ENCODE results near the gene MS4A6A. TPM values are rescaled to one million over a fixed set of nuclear protein-coding genes. Genes with fewer than 3 reads are reported as not detected.
"Not testable (repeated sequence)": the region's sequence is repeated elsewhere in the genome, so short reads cannot be mapped to it uniquely, and the experiment has no call there.

MS4A6A gene
- total RNA-seq, 6 experiments from 2014 or later = 42.4 to 98.5 (median 61.5) TPM

GRCh38 chr11:60158636-60159035 is 24.2 kb downstream of the MS4A6A start:
- Histone ChIP-seq H3K4me3 (no peak overlapping the region), H3K4me1 (no peaks in the 10 kb centered on the region), H3K27ac (no peak overlapping the region), H3K36me3 (no peaks in the 10 kb centered on the region), H3K27me3 (no peaks in the 10 kb centered on the region), H3K9me3 (no peaks in the 10 kb centered on the region)
- no peak for ATAC-seq
- no peak for DNase-seq
- TF ChIP-seq, protein P1, sequence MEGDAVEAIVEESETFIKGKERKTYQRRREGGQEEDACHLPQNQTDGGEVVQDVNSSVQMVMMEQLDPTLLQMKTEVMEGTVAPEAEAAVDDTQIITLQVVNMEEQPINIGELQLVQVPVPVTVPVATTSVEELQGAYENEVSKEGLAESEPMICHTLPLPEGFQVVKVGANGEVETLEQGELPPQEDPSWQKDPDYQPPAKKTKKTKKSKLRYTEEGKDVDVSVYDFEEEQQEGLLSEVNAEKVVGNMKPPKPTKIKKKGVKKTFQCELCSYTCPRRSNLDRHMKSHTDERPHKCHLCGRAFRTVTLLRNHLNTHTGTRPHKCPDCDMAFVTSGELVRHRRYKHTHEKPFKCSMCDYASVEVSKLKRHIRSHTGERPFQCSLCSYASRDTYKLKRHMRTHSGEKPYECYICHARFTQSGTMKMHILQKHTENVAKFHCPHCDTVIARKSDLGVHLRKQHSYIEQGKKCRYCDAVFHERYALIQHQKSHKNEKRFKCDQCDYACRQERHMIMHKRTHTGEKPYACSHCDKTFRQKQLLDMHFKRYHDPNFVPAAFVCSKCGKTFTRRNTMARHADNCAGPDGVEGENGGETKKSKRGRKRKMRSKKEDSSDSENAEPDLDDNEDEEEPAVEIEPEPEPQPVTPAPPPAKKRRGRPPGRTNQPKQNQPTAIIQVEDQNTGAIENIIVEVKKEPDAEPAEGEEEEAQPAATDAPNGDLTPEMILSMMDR (IDR thresholded peaks at IDR 0.05) = no peak
- TF ChIP-seq POLR2A (IDR thresholded peaks at IDR 0.05) = no peak
- intact Hi-C loops (cut with DNase I) = no loop called here
- WGBS (ENCODE audit: insufficient coverage, low coverage, low lambda C conversion rate, missing lambda C conversion rate) = 28% methylated on average over 3 of the region's 3 CpGs

- no peak for ATAC-seq
- 42% methylated on average over 3 of the region's 3 CpGs for WGBS (ENCODE audit: insufficient coverage, low coverage, low lambda C conversion rate, missing lambda C conversion rate)
- H3K36me3 ChIP-seq = no peaks in the 10 kb centered on the region
- H3K4me3 ChIP-seq = no peak overlapping the region
- no peak overlapping the region for H3K27ac ChIP-seq
- no peak for DNase-seq
- H3K4me1 ChIP-seq = no peaks in the 10 kb centered on the region
- intact Hi-C loops (cut with DNase I) = no loop called here
- no peaks in the 10 kb centered on the region for H3K27me3 ChIP-seq
- H3K9me3 ChIP-seq = no peaks in the 10 kb centered on the region
- TF ChIP-seq, protein P1 (IDR thresholded peaks at IDR 0.05) = no peak
- TF ChIP-seq POLR2A (IDR thresholded peaks at IDR 0.05) = no peak
These were observed 27.0 kb downstream of the MS4A6A start for GRCh38 chr11:60155931-60156330.

DNA sequence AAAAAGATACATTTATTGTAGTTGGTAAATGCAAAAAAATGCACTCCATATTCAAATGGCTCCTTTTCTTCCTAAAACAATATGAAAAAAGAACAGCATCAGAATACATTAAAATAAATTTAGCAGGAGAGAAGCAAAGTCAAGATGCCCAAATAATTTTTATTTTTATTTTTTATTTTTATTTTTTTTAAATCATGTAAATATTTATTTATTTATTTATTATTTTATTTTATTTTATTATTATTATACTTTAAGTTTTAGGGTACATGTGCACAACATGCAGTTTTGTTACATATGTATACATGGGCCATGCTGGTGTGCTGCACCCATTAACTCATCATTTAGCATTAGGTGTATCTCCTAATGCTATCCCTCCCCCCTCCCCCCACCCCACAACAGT is 30.2 kb downstream of the MS4A6A start:
- H3K4me3 ChIP-seq; intact Hi-C loops (cut with DNase I); DNase-seq: not testable (repeated sequence)

GRCh38 chr11:60150279-60150678 is 32.6 kb downstream of the MS4A6A start:
- no peaks in the 10 kb centered on the region for H3K4me1 ChIP-seq
- no peaks in the 10 kb centered on the region for H3K9me3 ChIP-seq
- WGBS (ENCODE audit: insufficient coverage, low coverage, low lambda C conversion rate, missing lambda C conversion rate) = 32% methylated on average over 1 of the region's 1 CpG
- intact Hi-C loops (cut with DNase I) = no loop called here
- TF ChIP-seq POLR2A (IDR thresholded peaks at IDR 0.05) = no peak
- TF ChIP-seq, protein P1 (IDR thresholded peaks at IDR 0.05) = no peak
- no peaks in the 10 kb centered on the region for H3K27me3 ChIP-seq
- DNase-seq = no peak
- ATAC-seq = no peak
- H3K36me3 ChIP-seq = no peaks in the 10 kb centered on the region
- H3K27ac ChIP-seq = no peak overlapping the region
- H3K4me3 ChIP-seq = no peak overlapping the region

More for the DNA sequence above, 30.2 kb downstream of the MS4A6A start:
- not testable (repeated sequence) for ATAC-seq, H3K27ac ChIP-seq, H3K27me3 ChIP-seq, H3K4me1 ChIP-seq, H3K36me3 ChIP-seq, H3K9me3 ChIP-seq

- Histone ChIP-seq H3K36me3 (no peaks in the 10 kb centered on the region), H3K4me1 (no peaks in the 10 kb centered on the region), H3K27me3 (no peaks in the 10 kb centered on the region), H3K27ac (no peak overlapping the region), H3K4me3 (no peak overlapping the region), H3K9me3 (no peaks in the 10 kb centered on the region)
- TF ChIP-seq POLR2A (IDR thresholded peaks at IDR 0.05) = no peak
- TF ChIP-seq, protein P1 (IDR thresholded peaks at IDR 0.05) = no peak
- no peak for DNase-seq
- intact Hi-C loops (cut with DNase I) = no loop called here
- ATAC-seq = no peak
- 60% methylated on average over 3 of the region's 3 CpGs for WGBS (ENCODE audit: insufficient coverage, low coverage, low lambda C conversion rate, missing lambda C conversion rate)
These were observed 37.2 kb downstream of the MS4A6A start for GRCh38 chr11:60145677-60146076.

Measured in right lobe of liver (tissue), 6 donors.